Fibroblast of villous mesenchyme (primary cell): ENCODE measurements around the gene TRIM37. TPM values are rescaled to one million over a fixed set of nuclear protein-coding genes. Genes with fewer than 3 reads are reported as not detected.
A peak's percentile ranks its signal among the peaks of the same experiment; 100 is the strongest.
"Not testable (repeated sequence)": the region's sequence is repeated elsewhere in the genome, so short reads cannot be mapped to it uniquely, and the experiment has no call there.

ENCODE experiments used
- DNase-seq: peaks from one replicate; pipeline ENCODE4 v3.0.0-alpha.2; 2010; ENCODE audit warnings: low read depth
- H3K4me3 ChIP-seq: 2 replicates; pipeline ENCODE4 v1.5.1; 2011; ENCODE audit warnings: low read depth, mild to moderate bottlenecking, low read length
- total RNA-seq: library from RNA; depleted of rRNA; stranded (reverse); fragments of >200 nt; gene quantifications from 2 replicates; pipeline ENCODE4 v1.2.3, GENCODE V29; 2012
- TF ChIP-seq, protein P1 (sequence below): IDR thresholded peaks from 2 replicates; pipeline ENCODE4 v1.5.1; 2012; ENCODE audit warnings: low read depth, mild to moderate bottlenecking, low read length; ENCODE audit not compliant: insufficient read depth

TRIM37 gene
- total RNA-seq, 1 donor: 62.6 TPM

GRCh38 chr17:59151006-59151405 lies 44.3 kb upstream of the TRIM37 start:
- TF ChIP-seq, protein P1, sequence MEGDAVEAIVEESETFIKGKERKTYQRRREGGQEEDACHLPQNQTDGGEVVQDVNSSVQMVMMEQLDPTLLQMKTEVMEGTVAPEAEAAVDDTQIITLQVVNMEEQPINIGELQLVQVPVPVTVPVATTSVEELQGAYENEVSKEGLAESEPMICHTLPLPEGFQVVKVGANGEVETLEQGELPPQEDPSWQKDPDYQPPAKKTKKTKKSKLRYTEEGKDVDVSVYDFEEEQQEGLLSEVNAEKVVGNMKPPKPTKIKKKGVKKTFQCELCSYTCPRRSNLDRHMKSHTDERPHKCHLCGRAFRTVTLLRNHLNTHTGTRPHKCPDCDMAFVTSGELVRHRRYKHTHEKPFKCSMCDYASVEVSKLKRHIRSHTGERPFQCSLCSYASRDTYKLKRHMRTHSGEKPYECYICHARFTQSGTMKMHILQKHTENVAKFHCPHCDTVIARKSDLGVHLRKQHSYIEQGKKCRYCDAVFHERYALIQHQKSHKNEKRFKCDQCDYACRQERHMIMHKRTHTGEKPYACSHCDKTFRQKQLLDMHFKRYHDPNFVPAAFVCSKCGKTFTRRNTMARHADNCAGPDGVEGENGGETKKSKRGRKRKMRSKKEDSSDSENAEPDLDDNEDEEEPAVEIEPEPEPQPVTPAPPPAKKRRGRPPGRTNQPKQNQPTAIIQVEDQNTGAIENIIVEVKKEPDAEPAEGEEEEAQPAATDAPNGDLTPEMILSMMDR: no peak
- H3K4me3 ChIP-seq: no peak overlapping the region
- peak; percentile 8 for DNase-seq

GRCh38 chr17:59149841-59150511 lies 43.3 kb upstream of the TRIM37 start:
- TF ChIP-seq, protein P1: no peak
- H3K4me3 ChIP-seq: no peak overlapping the region
- DNase-seq: no peak

GRCh38 chr17:59149051-59149450 lies 42.4 kb upstream of the TRIM37 start:
- peak; percentile 24 for DNase-seq
- TF ChIP-seq, protein P1: no peak
- H3K4me3 ChIP-seq: no peak overlapping the region

- no peak for DNase-seq
- TF ChIP-seq, protein P1: no peak
- no peak overlapping the region for H3K4me3 ChIP-seq
Observed at GRCh38 chr17:59145571-59146096, 39.0 kb upstream of the TRIM37 start.

DNA sequence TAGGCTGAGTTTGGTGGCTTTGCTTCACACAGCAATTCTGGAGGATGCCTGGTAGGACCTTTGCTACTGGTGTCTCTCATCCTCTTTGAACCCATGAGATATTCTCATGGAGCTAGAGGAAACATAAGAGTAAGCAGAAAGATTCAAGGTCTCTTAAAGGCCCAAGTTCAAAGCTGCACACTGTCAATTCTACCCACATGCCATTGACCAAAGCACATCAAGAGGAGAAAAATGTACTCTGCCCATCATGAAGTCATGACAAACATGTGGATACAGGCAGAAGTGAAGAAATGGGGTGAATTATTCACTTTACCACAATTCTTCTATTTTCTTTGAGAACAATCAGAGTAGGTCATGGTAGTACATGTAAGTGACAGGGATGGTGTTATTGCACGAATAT lies 35.2 kb upstream of the TRIM37 start:
- no peak overlapping the region for H3K4me3 ChIP-seq
- DNase-seq: no peak
- TF ChIP-seq, protein P1: no peak

GRCh38 chr17:59139939-59140338 lies 33.3 kb upstream of the TRIM37 start:
- no peak overlapping the region for H3K4me3 ChIP-seq
- TF ChIP-seq, protein P1: no peak
- no peak for DNase-seq

DNA sequence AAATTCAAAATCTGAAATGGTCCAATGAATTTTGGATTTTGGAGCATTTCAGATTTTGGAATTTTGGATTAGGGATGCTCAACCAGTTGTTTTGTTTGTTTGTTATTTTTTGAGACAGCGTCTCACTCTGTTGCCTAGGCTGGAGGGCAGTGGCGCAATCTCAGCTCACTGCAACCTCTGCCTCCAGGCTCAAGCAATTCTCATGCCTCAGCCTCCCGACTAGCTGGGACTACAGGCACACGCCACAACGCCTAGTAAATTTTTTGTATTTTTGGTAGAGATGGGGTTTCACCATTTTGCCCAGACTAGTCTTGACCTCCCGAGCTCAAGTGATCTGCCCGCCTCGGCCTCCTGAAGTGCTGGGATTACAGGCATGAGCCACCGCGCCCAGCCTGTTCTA lies 31.7 kb upstream of the TRIM37 start:
- H3K4me3 ChIP-seq, DNase-seq: not testable (repeated sequence)
